Measurements from ENCODE around the gene SEC14L5. TPM values are rescaled to one million over a fixed set of nuclear protein-coding genes. Genes with fewer than 3 reads are reported as not detected.

Gene SEC14L5
- total and polyA plus RNA-seq, 2 donors (not counting 3 experiments of a cell fraction or from before 2014, with no cell fraction given) = not detected

- CTCF ChIA-PET = interaction anchor here (1.2 kb wide), 1 partner anchor 9 kb away, joined by 3 read pairs; no protein-coding TSS in a partner anchor
- Histone ChIP-seq H3K79me2 (ENCODE audit: control insufficient read depth, insufficient read depth, low read length) (no peaks in the 10 kb centered on the region), H4K20me1 (replicated peaks; ENCODE audit: control insufficient read depth, extremely low read depth, insufficient read depth, low read length) (no peaks in the 10 kb centered on the region), H3K27me3 (ENCODE audit: control insufficient read depth in 2 of 2, insufficient read depth in 2 of 2, low read length in 2 of 2) (no peaks in the 10 kb centered on the region), H3K4me2 (ENCODE audit: insufficient read depth, low read length) (no peak overlapping the region), H3K9me3 (replicated peaks; ENCODE audit: control insufficient read depth, insufficient read depth, low read length) (no peaks in the 10 kb centered on the region), H3K36me3 (ENCODE audit: control insufficient read depth in 2 of 2, extremely low read depth in 1 of 2, insufficient read depth in 2 of 2, low read length in 2 of 2) (no peaks in the 10 kb centered on the region), H3K9me1 (replicated peaks; ENCODE audit: control insufficient read depth, extremely low read depth, insufficient read depth, low read length) (no peaks in the 10 kb centered on the region), H3K4me1 (ENCODE audit: control insufficient read depth, extremely low read depth, insufficient read depth, low read length) (no peaks in the 10 kb centered on the region), H3K27ac (ENCODE audit: insufficient read depth, low read depth, low read length) (no peak overlapping the region), H3K4me3 (replicated peaks in 1 of 3; ENCODE audit: insufficient read depth in 1 of 3, low read depth in 1 of 3, low read length in 3 of 3) (no peak overlapping the region), H2AFZ (ENCODE audit: low read depth, low read length) (no peak overlapping the region), H3K9ac (replicated peaks; ENCODE audit: extremely low read depth, insufficient read depth, low read length) (no peak overlapping the region)
- no TSS peak for BruUV-seq (replicated peaks)
- intact Hi-C loops (cut with micrococcal nuclease) = no loop called here
- dilution Hi-C loops (cut with MboI; ENCODE audit: extremely low pct_ligation_motif_present, low sequenced_read_pairs) = no loop called here
- FAIRE-seq (no peak), DNase-seq (ENCODE audit: low read depth, low spot score) (no peak)
- TF ChIP-seq MYC (IDR thresholded peaks at IDR 0.05; ENCODE audit: low read depth, low read length) (no peak), POLR2AphosphoS5 (IDR thresholded peaks at IDR 0.05; ENCODE audit: insufficient read depth, low read depth, low read length) (no peak), EZH2 (IDR thresholded peaks at IDR 0.05; ENCODE audit: borderline replicate concordance, low read depth, low read length, severe bottlenecking) (no peak), MAX (IDR thresholded peaks at IDR 0.05; ENCODE audit: insufficient read depth, insufficient read length) (no peak), FOS (IDR thresholded peaks at IDR 0.05; ENCODE audit: borderline replicate concordance, insufficient read depth, low read length) (no peak), GATA2 (IDR thresholded peaks at IDR 0.05; ENCODE audit: insufficient read depth, insufficient read length, low read depth, low read length) (no peak), CTCF (IDR thresholded peaks at IDR 0.05; ENCODE audit: extremely low read depth in 1 of 2, insufficient read depth in 1 of 2, low read depth in 1 of 2, low read length in 2 of 2) (no peak), JUN (IDR thresholded peaks at IDR 0.05; ENCODE audit: borderline replicate concordance, insufficient read depth, insufficient read length, low read depth) (no peak), POLR2A (IDR thresholded peaks at IDR 0.05; ENCODE audit: low read depth, low read length) (no peak)
- POLR2A ChIA-PET = no interaction called here
Observed at GRCh38 chr16:5017678-5017969, 59.5 kb downstream of the SEC14L5 start.

All from endothelial cell of umbilical vein (primary cell).